GM04503 (cell line): ENCODE results near the gene OSBPL2.

Source experiments
- DNase-seq: peaks from one replicate; pipeline ENCODE4 v3.0.0-alpha.2; 2012; ENCODE audit warnings: low read depth

The OSBPL2 gene

DNA sequence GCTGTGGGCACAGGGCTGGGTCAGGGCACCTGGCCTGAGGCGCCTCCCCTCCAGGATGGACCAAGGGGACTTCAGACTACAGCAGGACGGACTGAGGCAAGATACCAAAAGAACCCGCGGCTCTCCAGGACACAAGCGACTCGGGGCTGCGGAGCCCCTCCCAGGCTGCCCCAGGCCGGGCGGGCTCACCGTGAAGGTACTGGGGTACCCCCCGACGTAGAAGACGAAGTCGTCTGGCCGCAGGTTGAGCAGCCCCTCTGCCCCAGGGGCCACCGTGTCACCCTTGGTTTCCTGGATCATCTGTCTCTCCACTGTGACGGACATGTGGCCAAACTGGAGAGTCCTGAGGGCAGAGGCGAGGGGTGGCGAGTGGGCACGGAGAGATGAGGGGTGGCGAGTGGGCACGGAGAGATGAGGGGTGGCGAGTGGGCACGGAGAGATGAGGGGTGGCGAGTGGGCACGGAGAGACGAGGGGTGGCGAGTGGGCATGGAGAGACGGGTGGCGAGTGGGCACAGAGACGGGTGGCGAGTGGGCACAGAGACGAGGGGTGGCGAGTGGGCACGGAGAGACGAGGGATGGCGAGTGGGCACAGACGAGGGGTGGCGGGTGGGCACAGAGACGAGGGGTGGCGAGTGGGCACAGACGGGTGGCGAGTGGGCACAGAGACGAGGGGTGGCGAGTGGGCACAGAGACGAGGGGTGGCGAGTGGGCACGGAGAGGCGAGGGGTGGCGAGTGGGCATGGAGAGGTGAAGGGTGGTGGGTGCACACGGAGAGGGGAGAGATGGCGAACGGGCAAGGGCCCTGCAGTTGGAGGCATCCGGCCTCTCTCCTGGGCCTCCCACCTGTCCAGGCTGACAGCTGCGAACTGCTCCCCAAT is 75.4 kb downstream of the OSBPL2 start:
- DNase-seq, result no peak

DNA sequence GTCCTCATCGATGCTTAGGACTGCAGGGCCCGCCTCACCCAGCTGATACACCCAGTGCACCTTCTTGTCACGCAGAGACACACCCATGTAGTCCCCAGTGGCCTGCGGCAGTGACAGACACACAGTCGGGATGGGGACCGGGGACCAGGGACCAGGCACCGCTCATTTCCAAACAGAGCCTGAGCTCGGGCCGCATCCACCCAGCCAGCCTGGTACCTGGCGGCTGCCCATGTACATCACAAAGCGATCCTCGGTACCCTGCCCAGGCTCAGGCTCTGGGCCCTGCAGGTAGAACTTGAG is 76.0 kb downstream of the OSBPL2 start:
- no peak for DNase-seq

GRCh38 chr20:62314711-62315302 is 76.5 kb downstream of the OSBPL2 start:
- no peak for DNase-seq

DNA sequence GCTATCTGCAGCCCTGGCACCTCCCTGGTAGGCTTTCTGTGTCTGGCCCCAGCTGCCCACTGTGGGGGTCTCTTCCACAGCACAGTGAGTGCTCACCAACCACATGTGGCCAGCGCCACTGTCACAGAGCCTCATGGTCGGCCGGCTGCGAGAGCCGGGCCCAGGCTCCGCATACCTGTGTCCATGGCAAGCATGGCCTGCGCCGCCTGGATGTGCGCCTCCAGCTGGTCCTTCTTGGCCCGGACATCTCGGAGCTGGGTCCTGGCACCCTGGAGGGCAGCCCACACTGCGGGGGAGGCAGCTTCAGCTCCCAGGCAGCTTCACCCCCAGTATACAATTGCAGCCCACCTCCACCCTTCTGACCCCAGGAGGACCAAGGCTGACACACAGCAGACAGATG is 77.5 kb downstream of the OSBPL2 start:
- DNase-seq, result no peak

DNA sequence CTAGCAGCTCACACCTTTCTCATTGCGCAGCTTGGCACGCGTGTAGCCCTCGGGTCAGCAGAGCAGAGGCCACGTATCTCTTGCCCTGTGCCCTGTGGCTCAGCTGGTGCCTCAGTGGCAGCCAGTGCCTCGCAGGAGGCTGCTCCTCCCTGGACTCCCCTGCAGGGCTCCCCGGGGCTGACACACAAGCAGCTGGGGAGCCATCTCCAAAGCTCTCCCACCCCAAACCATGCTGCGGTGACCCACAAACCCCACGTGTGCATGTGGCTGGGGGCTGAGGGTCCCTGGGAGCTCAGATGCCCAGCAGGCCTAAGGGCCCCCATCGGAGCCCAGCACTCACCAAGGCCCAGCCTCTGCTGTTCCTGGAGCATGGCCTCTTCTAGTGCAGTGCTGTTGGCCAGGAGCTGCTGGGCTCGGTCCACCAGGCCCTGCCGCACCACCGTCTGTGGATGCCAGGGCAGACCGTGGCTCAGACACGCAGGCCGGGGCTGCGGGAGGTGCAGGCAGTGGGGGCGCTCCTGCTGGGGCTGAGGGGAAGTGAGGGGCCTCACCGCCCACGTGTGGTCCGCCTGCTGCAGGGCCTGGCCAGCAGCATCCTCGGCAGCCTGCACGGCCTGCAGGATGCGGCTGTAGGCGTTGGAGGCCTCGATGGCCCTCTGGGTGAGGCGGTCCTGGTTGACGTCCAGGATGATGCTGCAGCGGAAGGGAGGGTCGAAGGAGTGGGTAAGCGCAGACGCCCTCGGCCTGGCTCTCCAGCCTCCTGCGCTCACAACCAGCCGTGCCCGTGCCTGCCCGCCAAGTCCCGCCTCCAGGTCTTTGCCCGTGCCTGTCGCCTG is 78.2 kb downstream of the OSBPL2 start:
- no peak for DNase-seq

DNA sequence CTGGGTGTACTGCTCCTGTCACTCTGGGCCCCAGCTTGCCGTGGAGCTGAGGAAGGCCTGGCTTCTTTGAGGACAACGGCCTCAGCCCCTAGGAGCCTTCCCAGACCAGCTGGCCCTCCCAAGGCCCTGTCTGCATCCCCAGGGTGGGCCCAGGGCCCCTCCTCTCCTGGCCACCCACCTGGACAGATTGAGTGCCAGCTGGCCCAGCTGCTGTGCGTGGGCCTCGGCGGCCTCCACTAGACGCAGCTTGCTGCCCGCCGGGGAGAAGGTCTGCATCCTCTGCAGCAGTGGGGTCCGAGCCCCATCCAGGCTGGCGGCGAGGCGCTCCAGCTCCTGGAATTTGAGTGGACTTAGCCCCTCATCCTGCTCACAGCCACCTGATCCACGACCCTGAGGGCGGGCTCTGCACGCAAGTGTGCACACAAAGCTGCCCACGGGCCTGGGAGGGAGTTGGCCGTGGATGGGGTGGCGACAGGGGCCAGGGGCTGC is 78.9 kb downstream of the OSBPL2 start:
- no peak for DNase-seq

- no peak for DNase-seq
These were observed 80.4 kb downstream of the OSBPL2 start for GRCh38 chr20:62318400-62319345.

- DNase-seq, result no peak
These were observed 81.1 kb downstream of the OSBPL2 start for GRCh38 chr20:62319346-62319909.

DNA sequence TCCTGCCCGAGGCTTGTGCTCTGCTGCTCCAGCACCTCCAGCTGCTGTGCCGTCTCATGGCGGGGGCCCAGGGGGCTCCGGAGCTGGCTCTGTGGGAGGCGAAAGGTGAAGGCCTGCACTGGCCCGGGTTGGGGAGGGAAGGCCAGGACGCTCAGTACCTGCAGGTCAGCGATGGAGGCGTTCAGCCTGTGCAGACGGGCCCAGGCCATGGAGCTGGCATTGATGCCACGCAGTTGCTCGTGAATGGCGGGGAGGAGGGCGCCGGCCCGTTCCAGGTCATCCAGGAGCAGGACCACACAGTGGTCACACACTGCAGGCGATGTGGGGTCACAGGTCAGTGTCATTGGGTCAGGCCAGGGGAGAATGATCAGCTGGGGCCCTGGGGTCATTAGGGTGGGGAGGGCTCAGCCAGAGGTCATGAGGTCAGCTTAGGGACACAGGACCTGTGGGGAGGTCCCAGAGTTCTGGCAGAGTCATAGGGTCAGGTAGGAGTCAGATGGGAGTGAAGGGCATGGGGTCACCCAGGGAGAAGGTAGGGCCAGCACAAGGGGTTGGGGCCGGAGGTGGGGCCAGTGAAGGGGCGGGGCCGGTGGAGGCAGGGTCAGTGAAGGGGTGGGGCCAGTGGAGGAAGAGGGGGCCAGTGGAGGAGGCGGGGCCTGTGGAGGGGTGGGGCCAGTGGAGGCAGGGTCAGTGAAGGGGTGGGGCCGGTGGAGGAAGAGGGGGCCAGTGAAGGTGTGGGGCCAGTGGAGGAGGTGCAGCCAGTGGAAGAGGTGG is 82.4 kb downstream of the OSBPL2 start:
- no peak for DNase-seq

GRCh38 chr20:62321521-62321948 is 83.2 kb downstream of the OSBPL2 start:
- no peak for DNase-seq

DNA sequence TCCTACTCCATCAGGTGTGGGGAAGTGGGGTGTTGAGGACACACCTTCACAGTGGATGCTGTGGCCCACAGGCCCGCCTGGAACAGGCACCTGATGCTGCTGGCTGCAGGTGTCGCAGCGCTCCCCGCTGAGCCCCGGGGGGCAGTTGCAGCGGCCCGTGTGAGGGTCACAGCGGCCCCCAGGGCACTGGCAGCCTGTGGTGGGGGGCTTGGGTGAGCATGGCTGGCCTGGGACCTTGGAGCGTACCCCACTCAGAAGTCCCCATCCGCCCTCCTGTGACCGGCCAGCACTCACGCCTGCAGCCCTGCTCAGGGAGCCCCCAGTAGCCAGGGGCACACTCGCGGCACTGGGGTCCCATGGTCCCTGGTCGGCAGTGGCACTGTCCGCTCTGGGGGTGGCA is 83.7 kb downstream of the OSBPL2 start:
- DNase-seq, result no peak

DNA sequence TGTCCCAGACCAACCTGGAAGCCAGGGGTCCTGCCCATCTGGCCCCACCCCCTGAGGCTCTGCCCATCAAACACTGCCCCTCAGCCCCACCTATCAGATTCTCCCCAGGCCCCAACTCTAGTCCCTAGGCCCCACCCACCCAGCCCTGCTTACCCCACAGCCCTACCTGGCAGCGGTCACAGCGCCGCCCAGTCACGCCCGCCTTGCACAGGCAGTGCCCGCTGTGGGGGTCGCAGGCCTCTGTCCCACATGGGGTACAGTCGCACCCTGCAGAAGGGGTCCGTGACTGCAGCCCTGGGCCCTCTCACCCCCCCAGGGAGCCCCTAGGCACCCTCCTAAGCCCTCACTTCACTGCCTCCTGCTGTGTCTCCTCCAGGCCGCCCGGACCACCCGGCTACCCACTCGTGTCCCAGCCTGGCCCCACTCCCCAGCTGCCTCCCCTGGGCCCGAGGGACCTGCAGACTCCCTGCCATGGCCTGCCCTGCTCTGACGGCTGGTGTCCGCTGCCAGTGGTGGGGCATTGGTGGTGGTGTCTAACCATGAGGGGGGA is 84.2 kb downstream of the OSBPL2 start:
- no peak for DNase-seq

GRCh38 chr20:62323146-62323979 is 85.0 kb downstream of the OSBPL2 start:
- no peak for DNase-seq

DNA sequence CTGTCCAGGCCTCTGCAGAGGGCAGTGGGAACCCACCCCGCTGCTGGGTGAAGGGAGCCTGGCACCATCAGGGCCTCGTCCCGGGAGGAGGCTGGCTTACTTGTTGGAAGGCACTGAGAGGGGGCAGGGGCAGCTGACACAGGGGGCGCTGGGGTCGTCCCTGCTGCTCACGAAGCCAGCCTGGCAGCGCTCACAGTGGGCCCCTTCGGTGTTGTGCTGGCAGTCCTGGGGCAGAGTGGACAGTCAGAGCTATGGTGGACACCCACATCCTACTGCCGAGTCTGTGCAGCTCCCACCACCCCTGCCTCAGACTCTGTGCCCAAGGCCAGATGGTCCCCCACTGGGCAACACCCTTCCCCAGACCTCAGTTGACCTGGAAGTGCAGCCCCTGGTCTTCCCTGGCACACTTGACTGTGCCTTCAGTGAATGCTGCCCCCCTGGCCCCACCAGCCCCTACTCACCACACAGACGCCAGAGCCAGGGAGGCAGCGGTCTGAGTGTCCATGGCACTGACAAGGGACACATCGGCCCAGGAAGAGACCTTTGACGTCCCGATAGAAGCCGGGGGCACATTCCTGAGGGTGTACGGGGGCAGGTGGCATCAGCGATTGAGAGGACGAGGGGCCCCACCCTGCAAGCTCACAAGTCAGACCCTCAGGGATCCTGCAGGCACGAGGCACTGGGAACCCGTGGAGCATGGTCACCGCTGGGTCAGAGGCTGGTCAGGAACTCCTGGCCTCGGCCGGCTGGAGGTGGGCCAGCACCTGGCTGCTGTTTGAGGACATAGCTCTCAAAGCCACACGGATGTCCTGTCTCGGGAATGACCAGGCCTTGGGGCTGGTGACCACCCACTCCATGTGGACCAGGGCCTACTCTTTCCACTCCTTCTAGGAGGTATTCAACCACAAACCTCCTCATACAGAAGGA is 85.9 kb downstream of the OSBPL2 start:
- DNase-seq, result no peak

DNA sequence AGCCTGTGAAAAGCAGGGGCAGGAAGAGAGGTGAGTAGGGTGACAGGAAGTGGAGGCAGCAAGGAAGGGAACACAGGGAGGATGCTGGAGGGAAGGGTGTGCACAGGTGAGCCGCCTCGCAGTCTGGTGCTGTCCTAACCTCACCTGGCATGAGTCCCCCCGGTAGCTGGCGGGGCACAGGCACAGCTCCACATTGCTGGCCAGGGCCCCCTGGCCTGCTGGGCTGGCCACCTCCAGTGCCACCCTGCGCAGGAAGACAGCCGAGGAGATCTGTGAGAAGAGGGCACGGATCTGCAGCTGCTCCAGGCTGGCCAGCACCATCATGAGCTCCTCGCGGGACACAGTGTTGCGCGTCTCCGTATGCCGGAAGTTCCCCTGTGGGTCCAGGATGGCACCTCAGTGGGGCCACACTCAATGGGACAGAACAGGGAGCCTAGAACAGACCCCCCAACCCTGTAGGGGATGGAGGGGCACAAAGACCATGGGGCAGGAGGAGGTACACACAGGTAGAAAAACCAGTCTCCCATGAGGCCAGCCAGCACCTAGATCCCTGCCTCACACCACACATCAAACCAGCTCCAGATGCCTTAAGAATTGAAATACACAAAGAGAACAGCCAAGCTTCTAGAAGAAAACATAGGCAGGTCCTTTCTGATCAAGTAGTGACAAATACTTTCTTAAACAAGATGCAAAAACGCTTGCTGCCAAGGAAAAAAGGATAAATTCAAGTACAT is 87.0 kb downstream of the OSBPL2 start:
- DNase-seq, result no peak

DNA sequence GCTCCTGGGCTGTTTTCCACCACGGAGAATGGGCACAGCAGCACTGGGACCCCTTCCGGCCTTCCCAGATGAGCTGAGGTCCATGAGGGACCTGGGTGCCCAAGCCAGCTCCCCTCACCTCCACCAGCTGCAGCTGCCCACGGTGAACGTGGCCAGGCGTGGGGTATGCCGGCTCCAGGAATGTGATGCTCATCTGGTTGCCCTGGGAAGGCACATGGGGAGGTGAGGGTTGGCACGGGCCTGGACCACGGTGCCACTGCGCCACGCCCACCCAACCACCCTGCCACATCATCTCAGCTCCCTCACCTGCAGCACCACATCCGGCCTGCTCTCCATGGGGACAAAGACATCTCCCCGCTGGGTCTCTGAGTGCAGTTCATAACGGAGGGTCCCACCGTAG is 88.2 kb downstream of the OSBPL2 start:
- no peak for DNase-seq

DNA sequence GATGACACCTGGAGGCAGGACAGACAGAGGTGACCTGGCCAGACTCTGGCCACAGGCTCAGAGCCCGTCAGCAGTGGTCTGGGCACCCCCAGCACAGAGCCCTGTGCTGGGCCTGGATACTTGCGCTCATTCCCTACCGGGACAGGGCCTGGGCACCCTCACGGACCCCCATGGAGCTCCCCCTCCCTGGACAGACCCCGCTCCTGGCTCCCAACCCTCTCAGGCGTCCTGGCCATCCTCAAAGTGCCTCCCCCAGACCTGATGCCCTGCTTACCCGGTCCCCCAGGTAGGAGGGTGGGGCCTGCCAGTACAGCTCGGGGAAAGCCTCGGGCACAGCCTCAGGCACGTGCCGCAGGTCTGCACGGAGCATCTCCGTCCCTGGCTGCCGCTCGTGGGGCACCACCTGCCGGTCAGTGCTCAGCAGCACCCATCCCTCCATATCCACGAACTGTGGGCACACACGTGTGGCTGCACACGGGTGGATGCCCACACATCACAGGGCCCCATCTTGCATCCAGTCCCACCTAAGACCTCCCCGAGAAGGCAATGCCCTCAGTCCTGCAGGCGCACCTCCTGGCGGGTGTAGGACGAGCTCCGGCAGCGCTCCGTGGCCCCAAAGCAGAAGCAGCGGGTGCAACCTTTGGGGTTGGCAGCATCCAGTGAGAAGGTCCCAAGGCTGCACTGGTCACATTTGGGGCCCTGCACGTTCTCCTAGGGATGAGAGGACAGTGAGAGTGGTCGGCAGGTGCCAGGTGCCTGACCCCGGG is 88.8 kb downstream of the OSBPL2 start:
- DNase-seq, result no peak
